Panc1 (cell line): Measurements from ENCODE around the gene PPP1R1B. TPM values are rescaled to one million over a fixed set of nuclear protein-coding genes. Genes with fewer than 3 reads are reported as not detected.

Experiments used
- ATAC-seq: fragments of 200-7000 bp; cut with Tn5 transposase; 2 replicates; pipeline ENCODE4 v1.9.1; 2020; ENCODE audit warnings: mild to moderate bottlenecking, moderate library complexity
- BruUV-seq: library from RNA; stranded (reverse); fragments of 400-500 nt; replicated peaks from 2 replicates; lab custom pipeline; 2021; lab: Mats Ljungman, UMichigan
- CTCF ChIA-PET: fragments of 300-600 bp; sonication (Branson Sonifier 250); formaldehyde crosslinking; loops from one replicate; lab custom pipeline; 2022; ENCODE audit warnings: antibody characterized with exemption; lab: Charles Lee
- POLR2A ChIA-PET: fragments of 300-600 bp; sonication (Branson Sonifier 250); formaldehyde crosslinking; loops from one replicate; lab custom pipeline; 2022; ENCODE audit warnings: antibody characterized with exemption; lab: Charles Lee
- DNase-seq: peaks from one replicate; pipeline ENCODE4 v3.0.0-alpha.2; 2010; ENCODE audit warnings: low read depth, low spot score
- H3K27ac ChIP-seq: 2 replicates; pipeline ENCODE4 v1.5.1; 2011; ENCODE audit warnings: mild to moderate bottlenecking, low read length, inconsistent platforms
- H3K27me3 ChIP-seq: fragments of 200-500 bp; sonication (Bioruptor generic); 2 replicates; pipeline ENCODE4 v1.6.0; 2014; ENCODE audit warnings: low read length, inconsistent platforms; ENCODE audit not compliant: control insufficient read depth, insufficient read depth
- H3K36me3 ChIP-seq: fragments of 200-500 bp; sonication (Bioruptor generic); 2 replicates; pipeline ENCODE4 v1.5.1; 2014; ENCODE audit warnings: inconsistent platforms, mild to moderate bottlenecking, low read length, moderate library complexity; ENCODE audit not compliant: control insufficient read depth, insufficient read depth
- H3K4me1 ChIP-seq: 2 replicates; pipeline ENCODE4 v1.5.1; 2011; ENCODE audit warnings: inconsistent platforms, mild to moderate bottlenecking, low read length, moderate library complexity; ENCODE audit not compliant: control insufficient read depth, insufficient read depth
- H3K4me3 ChIP-seq, 2 experiments: 2 replicates each; pipeline ENCODE4 v1.5.1; 2011 to 2012; ENCODE audit warnings: low read depth in 2 of 2, low read length in 2 of 2, mild to moderate bottlenecking in 2 of 2, inconsistent platforms in 1 of 2, moderate library complexity in 1 of 2
- H3K9me3 ChIP-seq: fragments of 200-500 bp; sonication (Bioruptor generic); 2 replicates; pipeline ENCODE4 v1.5.1; 2014; ENCODE audit warnings: low read depth, mild to moderate bottlenecking, inconsistent platforms, low read length, moderate library complexity; ENCODE audit not compliant: control insufficient read depth, insufficient read depth
- POLR2AphosphoS5 ChIP-seq: IDR thresholded peaks from 2 replicates; pipeline ENCODE4 v1.6.1; 2012; ENCODE audit warnings: mild to moderate bottlenecking, low read depth, low read length, moderate library complexity
- SIN3A ChIP-seq: IDR thresholded peaks from 2 replicates; pipeline ENCODE4 v1.6.1; 2012; ENCODE audit warnings: low read depth, mild to moderate bottlenecking, low read length, moderate library complexity, borderline replicate concordance; ENCODE audit not compliant: insufficient read depth
- TCF7L2 ChIP-seq: IDR thresholded peaks from 2 replicates; pipeline ENCODE4 v1.6.1; 2011; ENCODE audit warnings: mild to moderate bottlenecking, low read depth, low read length, inconsistent platforms
- in situ Hi-C: cut with HindIII; loops from 2 replicates; pipeline ENCODE4 v1.10.0; 2016; ENCODE audit warnings: low sequenced_read_pairs, low pct_unique_long_range_greater_than_20kb
- intact Hi-C: fragments of 100-400 bp; cut with micrococcal nuclease; formaldehyde crosslinking; loops from one replicate; pipeline ENCODE4 v1.10.0; 2022; ENCODE audit not compliant: unreplicated experiment
- total RNA-seq: library from RNA; stranded (reverse); gene quantifications from one replicate; pipeline ENCODE4 v1.2.1, GENCODE V29; 2021; ENCODE audit not compliant: unreplicated experiment
- TF ChIP-seq, protein P1 (sequence below): fragments of 450-650 bp; IDR thresholded peaks from 2 replicates; pipeline ENCODE4 v1.5.1; 2017; ENCODE audit warnings: mild to moderate bottlenecking
- TF ChIP-seq, protein P2 (sequence below), 2 experiments: IDR thresholded peaks; 2 replicates each; pipeline ENCODE4 v1.6.1; 2011 to 2012; ENCODE audit warnings: low read depth in 2 of 2, control low read depth in 1 of 2, low read length in 1 of 2, mild to moderate bottlenecking in 1 of 2, moderate library complexity in 1 of 2; ENCODE audit not compliant: insufficient read depth in 1 of 2

Gene PPP1R1B
- total RNA-seq, 1 experiment from 2014 or later: 45.7 TPM

GRCh38 chr17:39683295-39683939 lies 56.7 kb downstream of the PPP1R1B start:
- no peaks in the 10 kb centered on the region; the same call in 1 of the 2 replicates for H3K36me3 ChIP-seq
- intact Hi-C loops: no loop called here
- TF ChIP-seq TCF7L2 (no peak), POLR2AphosphoS5 (no peak), SIN3A (no peak)
- TF ChIP-seq, protein P1, sequence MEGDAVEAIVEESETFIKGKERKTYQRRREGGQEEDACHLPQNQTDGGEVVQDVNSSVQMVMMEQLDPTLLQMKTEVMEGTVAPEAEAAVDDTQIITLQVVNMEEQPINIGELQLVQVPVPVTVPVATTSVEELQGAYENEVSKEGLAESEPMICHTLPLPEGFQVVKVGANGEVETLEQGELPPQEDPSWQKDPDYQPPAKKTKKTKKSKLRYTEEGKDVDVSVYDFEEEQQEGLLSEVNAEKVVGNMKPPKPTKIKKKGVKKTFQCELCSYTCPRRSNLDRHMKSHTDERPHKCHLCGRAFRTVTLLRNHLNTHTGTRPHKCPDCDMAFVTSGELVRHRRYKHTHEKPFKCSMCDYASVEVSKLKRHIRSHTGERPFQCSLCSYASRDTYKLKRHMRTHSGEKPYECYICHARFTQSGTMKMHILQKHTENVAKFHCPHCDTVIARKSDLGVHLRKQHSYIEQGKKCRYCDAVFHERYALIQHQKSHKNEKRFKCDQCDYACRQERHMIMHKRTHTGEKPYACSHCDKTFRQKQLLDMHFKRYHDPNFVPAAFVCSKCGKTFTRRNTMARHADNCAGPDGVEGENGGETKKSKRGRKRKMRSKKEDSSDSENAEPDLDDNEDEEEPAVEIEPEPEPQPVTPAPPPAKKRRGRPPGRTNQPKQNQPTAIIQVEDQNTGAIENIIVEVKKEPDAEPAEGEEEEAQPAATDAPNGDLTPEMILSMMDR: no peak
- TF ChIP-seq, protein P2, sequence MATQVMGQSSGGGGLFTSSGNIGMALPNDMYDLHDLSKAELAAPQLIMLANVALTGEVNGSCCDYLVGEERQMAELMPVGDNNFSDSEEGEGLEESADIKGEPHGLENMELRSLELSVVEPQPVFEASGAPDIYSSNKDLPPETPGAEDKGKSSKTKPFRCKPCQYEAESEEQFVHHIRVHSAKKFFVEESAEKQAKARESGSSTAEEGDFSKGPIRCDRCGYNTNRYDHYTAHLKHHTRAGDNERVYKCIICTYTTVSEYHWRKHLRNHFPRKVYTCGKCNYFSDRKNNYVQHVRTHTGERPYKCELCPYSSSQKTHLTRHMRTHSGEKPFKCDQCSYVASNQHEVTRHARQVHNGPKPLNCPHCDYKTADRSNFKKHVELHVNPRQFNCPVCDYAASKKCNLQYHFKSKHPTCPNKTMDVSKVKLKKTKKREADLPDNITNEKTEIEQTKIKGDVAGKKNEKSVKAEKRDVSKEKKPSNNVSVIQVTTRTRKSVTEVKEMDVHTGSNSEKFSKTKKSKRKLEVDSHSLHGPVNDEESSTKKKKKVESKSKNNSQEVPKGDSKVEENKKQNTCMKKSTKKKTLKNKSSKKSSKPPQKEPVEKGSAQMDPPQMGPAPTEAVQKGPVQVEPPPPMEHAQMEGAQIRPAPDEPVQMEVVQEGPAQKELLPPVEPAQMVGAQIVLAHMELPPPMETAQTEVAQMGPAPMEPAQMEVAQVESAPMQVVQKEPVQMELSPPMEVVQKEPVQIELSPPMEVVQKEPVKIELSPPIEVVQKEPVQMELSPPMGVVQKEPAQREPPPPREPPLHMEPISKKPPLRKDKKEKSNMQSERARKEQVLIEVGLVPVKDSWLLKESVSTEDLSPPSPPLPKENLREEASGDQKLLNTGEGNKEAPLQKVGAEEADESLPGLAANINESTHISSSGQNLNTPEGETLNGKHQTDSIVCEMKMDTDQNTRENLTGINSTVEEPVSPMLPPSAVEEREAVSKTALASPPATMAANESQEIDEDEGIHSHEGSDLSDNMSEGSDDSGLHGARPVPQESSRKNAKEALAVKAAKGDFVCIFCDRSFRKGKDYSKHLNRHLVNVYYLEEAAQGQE (IDR thresholded peaks at IDR 0.05; ENCODE audit: insufficient read depth in 1 of 2, low read depth in 2 of 2, low read length in 1 of 2): no peak
- POLR2A ChIA-PET: no interaction called here
- no peak overlapping the region for H3K4me3 ChIP-seq
- ATAC-seq: no peak
- in situ Hi-C loops: no loop called here
- TSS peak; percentile 40 for BruUV-seq
- H3K27ac ChIP-seq: no peak overlapping the region
- peaks cover 4% of the 10 kb centered on the region; the same call in 1 of the 2 replicates for H3K9me3 ChIP-seq
- H3K27me3 ChIP-seq: no peaks in the 10 kb centered on the region
- CTCF ChIA-PET: no interaction called here
- H3K4me1 ChIP-seq: 0 out of 2 replicates have a peak, but pooled peaks cover 3% of the 10 kb centered on the region
- no peak for DNase-seq

- ChIA-PET POLR2A (interaction anchor here (0.6 to 0.7 kb wide), 3 partner anchors 16 to 22 kb away, joined by 4 to 16 read pairs (median 6); no protein-coding TSS in a partner anchor), CTCF (interaction anchor here (0.6 kb wide), 2 partner anchors 16 to 38 kb away, joined by 4 to 6 read pairs; partner anchors contain the start of gene PNMT)
- ATAC-seq (no peak), DNase-seq (no peak)
- no TSS peak for BruUV-seq
- Histone ChIP-seq H3K27me3 (no peaks in the 10 kb centered on the region), H3K27ac (no peak overlapping the region), H3K9me3 (peaks cover 4% of the 10 kb centered on the region; the same call in 1 of the 2 replicates), H3K36me3 (no peaks in the 10 kb centered on the region; the same call in 1 of the 2 replicates), H3K4me1 (0 out of 2 replicates have a peak, but pooled peaks cover 3% of the 10 kb centered on the region), H3K4me3 (no peak overlapping the region)
- TF ChIP-seq, protein P2 (IDR thresholded peaks at IDR 0.05; ENCODE audit: insufficient read depth in 1 of 2, low read depth in 2 of 2, low read length in 1 of 2): no peak
- TF ChIP-seq POLR2AphosphoS5: no peak
- no peak for TF ChIP-seq SIN3A
- TF ChIP-seq, protein P1: no peak
- TF ChIP-seq TCF7L2: no peak
- in situ Hi-C loops (no loop called here), intact Hi-C loops (no loop called here)
Observed at GRCh38 chr17:39684369-39685192, 57.8 kb downstream of the PPP1R1B start.
